ENCODE results near the gene TMEM106C. TPM values are rescaled to one million over a fixed set of nuclear protein-coding genes. Genes with fewer than 3 reads are reported as not detected.
A peak's percentile ranks its signal among the peaks of the same experiment; 100 is the strongest.

The TMEM106C gene
- total RNA-seq (2021): 48.3 to 50.8 TPM (median 49.1 TPM) in 3 replicates
- Bru-seq, nascent RNA: percentile 80 among the genes with signal in this experiment
- long read RNA-seq, experiment 1, transcript TMEM106C-220 (8 exons, 810 nt): major isoform, 45 of 155 reads
- long read RNA-seq, experiment 1, transcript TMEM106C-202 (8 exons, 1,515 nt): minor isoform, 33 of 155 reads
- long read RNA-seq, experiment 1, transcript TMEM106C-203 (8 exons, 1,414 nt): minor isoform, 13 of 155 reads
- long read RNA-seq, experiment 1, transcript TMEM106C-201 (8 exons, 1,394 nt): minor isoform, 22 of 155 reads
- long read RNA-seq, experiment 1, partial matches to known transcripts: 19 of 155 reads
- long read RNA-seq, experiment 1, other reads (novel, unspliced or antisense): 19 of 155 reads
- long read RNA-seq, experiment 2, transcript TMEM106C-220 (8 exons, 810 nt): major isoform, 13 of 66 reads
- long read RNA-seq, experiment 2, partial matches to known transcripts: 29 of 66 reads
- long read RNA-seq, experiment 2, other reads (novel, unspliced or antisense): 19 of 66 reads
- long read RNA-seq, experiment 3, transcript TMEM106C-201 (8 exons, 1,394 nt): minor isoform, 23 of 129 reads
- long read RNA-seq, experiment 3, transcript TMEM106C-202 (8 exons, 1,515 nt): minor isoform, 23 of 129 reads
- long read RNA-seq, experiment 3, transcript TMEM106C-220 (8 exons, 810 nt): major isoform, 33 of 129 reads
- long read RNA-seq, experiment 3, transcript TMEM106C-203 (8 exons, 1,414 nt): minor isoform, 15 of 129 reads
- long read RNA-seq, experiment 3, partial matches to known transcripts: 9 of 129 reads
- long read RNA-seq, experiment 3, other reads (novel, unspliced or antisense): 21 of 129 reads

GRCh38 chr12:47963340-47964040 is at the start of gene TMEM106C:
TSS of gene TMEM106C (plus strand) at chr12:47963596. CDS start at chr12:47964237, 641 bp downstream.
- ChIA-PET CTCF (interaction anchor here (0.6 to 3.4 kb wide), 52 partner anchors 8 to 1387 kb away, joined by 3 to 53 read pairs (median 4); partner anchors contain the start of genes ASB8, COL2A1, PFKM and RAPGEF3), POLR2A (interaction anchor here (1.0 to 1.9 kb wide), 5 partner anchors 10 to 156 kb away, joined by 3 to 8 read pairs (median 4); partner anchors contain the start of genes PFKM and VDR)
- Mint-ChIP-seq H3K9me3 (peaks cover 27% of the 10 kb centered on the region), H3K4me1 (peaks cover 45% of the 10 kb centered on the region), H3K27ac (peak within 1 kb of the TSS; percentile 48; the same call in 1 of the 2 replicates), H3K27me3 (ENCODE audit: low read depth) (peaks cover 56% of the 10 kb centered on the region), H3K4me3 (peak within 1 kb of the TSS; percentile 94), H3K36me3 (peaks cover 34% of the 10 kb centered on the region)
- peak; percentile 93 for ATAC-seq
- peak; percentile 95 for DNase-seq (ENCODE audit: low spot score)
- TF ChIP-seq NR3C1 (CRISPR knock-in tag; conservative IDR thresholded peaks at IDR 0.05; ENCODE audit: low read depth) (no peak), ETV6 (CRISPR knock-in tag; IDR thresholded peaks at IDR 0.05) (peak; percentile 88), ZSCAN18 (CRISPR knock-in tag; IDR thresholded peaks at IDR 0.05) (no peak), SMAD4 (CRISPR knock-in tag; IDR thresholded peaks at IDR 0.05) (no peak), CTCF (IDR thresholded peaks at IDR 0.05) (peak; percentile 89), SP1 (CRISPR knock-in tag; conservative IDR thresholded peaks at IDR 0.05) (peak; percentile 52; the same call in 1 of the 2 replicates), HMGXB4 (CRISPR knock-in tag; IDR thresholded peaks at IDR 0.05) (peak; percentile 77), ZNF416 (CRISPR knock-in tag; IDR thresholded peaks at IDR 0.05) (no peak), FOXK1 (CRISPR knock-in tag; IDR thresholded peaks at IDR 0.05) (0 out of 2 replicates have a peak, but pooled peaks have one; percentile 19), ESRRA (CRISPR knock-in tag; IDR thresholded peaks at IDR 0.05; ENCODE audit: borderline replicate concordance) (no peak), ATF2 (CRISPR knock-in tag; IDR thresholded peaks at IDR 0.05; ENCODE audit: borderline replicate concordance, low read depth) (no peak), IRF1 (CRISPR knock-in tag; IDR thresholded peaks at IDR 0.05) (peak; percentile 44; the same call in 1 of the 2 replicates), STAT6 (CRISPR knock-in tag; conservative IDR thresholded peaks at IDR 0.05; ENCODE audit: low read depth) (no peak), PRRX2 (CRISPR knock-in tag; IDR thresholded peaks at IDR 0.05) (no peak), ZNF121 (CRISPR knock-in tag; IDR thresholded peaks at IDR 0.05) (peak; percentile 98), USF2 (CRISPR knock-in tag; IDR thresholded peaks at IDR 0.05) (no peak; the same call in 1 of the 2 replicates), E2F1 (CRISPR knock-in tag; IDR thresholded peaks at IDR 0.05) (no peak), CDX4 (CRISPR knock-in tag; IDR thresholded peaks at IDR 0.05; ENCODE audit: borderline replicate concordance) (no peak)
